HS-27A (cell line): Measurements from ENCODE around the gene SCAPER.
"Not testable (repeated sequence)": the region's sequence is repeated elsewhere in the genome, so short reads cannot be mapped to it uniquely, and the experiment has no call there.

Source experiments
- DNase-seq: peaks from one replicate; pipeline ENCODE4 v3.0.0-alpha.2; 2012; ENCODE audit warnings: low read depth, missing footprints

The SCAPER gene

DNA sequence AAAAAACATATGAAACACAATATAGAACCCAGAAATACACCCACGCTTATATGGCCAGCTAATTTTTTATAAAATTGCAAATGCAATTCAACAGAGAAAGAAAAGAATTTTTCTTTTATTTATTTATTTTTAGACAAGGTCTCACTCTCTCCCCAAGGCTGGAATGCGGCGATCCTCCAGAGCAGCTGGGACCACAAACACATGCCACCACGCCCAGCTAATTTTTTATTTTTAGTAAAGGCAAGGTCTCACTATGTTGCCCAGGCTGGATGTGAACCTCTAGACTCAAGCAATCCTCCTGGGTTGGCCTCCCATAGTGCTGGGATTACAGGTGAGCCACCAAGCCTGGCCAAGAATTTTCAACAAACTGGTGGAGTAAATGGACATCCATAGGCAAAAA lies 117.9 kb downstream of the SCAPER start:
- DNase-seq = no peak

DNA sequence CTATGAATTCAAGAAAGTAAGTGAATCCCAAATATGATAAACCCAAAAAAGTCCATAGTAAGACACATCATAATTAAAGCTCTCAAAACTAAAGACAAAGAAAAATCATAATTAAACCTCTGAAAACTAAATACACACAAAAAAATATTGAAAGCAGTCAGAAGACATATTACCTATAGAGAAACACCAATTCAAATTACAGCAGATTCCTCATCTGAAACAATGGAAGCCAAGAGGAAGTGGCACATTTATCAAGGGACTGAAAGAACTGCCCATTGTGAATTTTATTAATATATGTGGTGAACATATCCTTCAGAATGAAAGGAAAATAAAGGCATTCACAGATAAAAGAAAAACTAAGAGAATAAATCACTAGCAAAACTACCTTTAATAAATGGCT lies 128.2 kb downstream of the SCAPER start:
- no peak for DNase-seq

DNA sequence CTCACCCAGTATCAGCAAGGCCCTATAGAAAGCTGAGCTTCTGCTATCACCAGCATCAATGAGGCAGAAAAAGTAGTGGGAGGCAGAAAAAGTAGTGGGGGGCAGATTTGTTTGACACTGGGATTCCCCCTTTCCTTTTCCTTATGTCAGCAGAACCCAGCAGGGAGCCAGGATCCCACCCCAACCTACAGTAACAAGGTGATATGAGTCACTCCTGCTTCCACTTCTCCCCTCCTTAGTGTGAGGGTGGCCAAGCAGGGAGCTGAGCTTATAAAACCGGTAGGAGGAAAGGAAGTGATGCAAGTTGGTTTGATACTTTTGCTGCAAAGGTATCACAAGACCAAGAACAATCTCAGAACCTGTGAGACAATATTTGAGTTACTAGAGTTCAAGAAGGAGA lies 128.7 kb downstream of the SCAPER start:
- DNase-seq = no peak

DNA sequence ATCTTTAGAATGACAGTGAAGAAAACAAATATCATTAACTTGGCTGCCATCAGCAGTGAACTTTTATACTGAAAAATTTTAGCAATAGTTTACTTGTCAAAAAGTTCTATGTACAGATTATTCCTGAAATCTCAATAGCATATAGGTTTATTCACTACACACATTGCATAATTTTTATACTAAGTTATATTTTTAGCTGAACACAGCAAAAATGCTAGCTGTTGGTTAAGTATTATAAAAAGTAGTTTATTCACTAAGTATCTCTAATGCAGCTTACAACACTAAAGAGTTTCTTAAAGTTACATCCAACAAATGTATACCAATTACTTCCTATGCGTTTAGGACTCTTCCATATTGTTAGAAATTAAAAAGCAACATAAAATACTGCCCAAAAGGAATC lies 131.9 kb downstream of the SCAPER start:
- DNase-seq = no peak

DNA sequence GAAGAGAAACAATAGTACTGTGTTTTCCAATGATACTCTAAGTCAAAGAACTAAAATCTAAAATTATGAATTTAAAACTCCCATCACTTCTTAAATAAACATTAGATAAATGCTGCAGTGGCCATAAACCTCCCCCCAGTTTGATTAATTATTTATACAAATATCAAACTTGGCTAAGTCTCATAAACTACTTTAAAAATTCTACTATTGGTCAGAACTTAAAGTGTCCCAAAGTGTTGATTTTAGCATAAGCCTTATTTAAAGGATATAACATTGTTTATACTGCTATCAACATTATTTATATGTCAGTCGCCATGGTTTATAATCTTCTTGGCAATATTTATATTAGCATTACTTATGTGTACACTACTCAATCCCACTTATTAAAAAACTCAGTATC lies 132.4 kb downstream of the SCAPER start:
- no peak for DNase-seq

DNA sequence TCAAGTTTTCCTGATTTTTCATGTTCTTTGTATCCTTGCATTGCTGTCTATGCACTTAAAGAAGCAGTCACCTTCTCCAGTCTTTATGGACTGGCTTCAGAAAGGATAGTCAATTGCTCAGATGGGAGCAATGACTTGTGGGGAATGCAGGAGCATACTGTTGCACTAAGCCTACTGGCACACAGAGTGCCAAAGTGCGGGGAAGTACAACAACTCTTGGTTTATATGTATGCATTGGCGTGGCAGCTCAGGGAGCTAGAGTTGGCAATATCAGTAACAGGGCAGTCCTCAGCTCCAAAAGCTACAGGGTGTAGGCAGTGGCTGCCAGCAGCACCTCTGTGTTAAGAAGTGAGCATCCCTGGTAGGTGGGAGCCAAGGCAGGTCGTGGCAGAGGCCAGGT lies 141.1 kb downstream of the SCAPER start:
- no peak for DNase-seq

DNA sequence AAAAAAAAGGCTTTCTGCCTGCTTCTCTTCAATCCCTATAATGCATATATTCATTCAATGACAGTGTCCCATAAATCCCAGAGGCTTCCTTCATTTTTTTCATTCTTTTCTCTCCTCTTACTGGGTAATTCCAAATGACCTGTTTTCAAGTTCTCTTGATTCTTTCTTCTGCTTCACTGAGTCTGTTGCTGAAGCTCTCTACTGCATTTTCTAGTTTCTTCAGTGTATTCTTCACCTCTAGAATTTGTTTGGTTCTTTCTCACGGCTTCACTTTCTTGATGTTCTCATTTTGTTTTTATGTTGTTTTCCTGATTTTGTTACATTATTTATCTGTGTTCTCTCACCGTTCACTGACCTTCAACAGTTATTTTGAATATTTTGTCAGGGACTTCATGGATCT lies 141.6 kb downstream of the SCAPER start:
- DNase-seq = no peak

DNA sequence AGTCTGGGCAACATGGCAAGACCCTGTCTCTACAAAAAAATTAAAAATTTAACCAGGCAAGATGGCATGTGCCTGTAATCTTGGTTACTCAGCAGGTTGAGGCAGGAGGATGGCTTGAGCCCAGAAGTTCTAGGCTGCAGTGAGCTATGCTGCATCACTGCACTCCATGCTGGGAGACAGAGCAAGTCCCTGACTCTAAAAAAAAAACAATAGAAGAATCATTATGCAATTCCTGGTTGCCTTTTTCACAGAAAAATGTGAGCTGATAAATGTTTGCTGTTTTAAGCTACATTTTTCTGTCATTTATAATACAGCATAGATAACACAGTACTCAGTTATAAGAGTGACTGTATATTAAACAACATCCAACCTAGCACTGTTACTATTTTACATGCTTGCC lies 148.8 kb downstream of the SCAPER start:
- no peak for DNase-seq

DNA sequence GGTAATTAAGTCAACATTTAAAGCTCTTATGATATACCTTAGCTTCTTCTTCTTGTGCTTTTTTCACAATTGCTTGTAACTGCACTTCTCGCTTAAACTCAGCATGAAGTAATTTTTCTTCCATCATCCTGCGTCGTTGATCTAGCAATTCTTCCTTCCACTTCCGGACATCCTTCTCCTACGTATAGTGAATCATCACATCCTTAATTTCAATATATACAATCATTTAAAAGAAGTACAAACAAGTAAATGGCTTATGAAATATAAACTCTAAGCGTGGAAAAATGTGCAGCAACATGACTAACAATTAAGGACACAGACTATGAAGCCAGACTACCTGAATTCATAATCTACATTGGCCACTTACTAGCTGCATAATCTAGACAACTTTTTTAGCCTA lies 151.4 kb downstream of the SCAPER start:
- DNase-seq = no peak

DNA sequence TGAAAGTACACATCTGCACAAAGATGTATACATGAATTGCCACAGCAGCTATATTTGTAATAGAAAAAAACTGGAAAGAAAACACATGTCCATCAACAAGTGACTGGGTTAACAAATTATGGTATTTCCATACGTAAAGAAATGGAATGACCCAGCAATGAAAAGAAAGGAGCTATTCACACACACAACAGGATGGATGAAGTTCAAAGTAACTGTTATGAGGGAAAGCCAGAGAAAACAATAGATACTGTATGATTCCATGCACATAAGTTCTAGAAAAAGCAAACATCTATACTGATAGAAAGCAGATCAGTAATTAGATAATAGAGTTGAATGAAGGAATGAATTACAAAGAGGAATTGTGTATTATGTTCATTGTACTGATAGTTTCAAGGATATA lies 152.0 kb downstream of the SCAPER start:
- DNase-seq = no peak

DNA sequence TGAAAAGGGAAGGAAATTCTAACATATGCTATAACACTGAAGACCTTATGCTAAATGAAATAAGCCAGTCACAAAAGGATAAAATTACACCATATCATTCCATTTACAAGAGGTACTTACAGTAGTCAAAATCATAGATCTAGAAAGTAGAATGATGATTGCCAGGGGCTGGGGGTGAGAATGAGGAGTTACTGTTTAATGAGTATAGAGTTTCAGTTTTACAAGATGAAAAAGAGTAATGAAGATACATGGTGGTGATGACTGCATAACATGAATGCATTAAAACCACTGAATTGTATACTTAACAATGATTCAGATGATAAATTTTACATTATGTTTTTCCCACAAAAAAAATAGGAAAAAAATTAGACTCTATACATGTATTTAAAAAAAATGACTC lies 152.6 kb downstream of the SCAPER start:
- DNase-seq = no peak

DNA sequence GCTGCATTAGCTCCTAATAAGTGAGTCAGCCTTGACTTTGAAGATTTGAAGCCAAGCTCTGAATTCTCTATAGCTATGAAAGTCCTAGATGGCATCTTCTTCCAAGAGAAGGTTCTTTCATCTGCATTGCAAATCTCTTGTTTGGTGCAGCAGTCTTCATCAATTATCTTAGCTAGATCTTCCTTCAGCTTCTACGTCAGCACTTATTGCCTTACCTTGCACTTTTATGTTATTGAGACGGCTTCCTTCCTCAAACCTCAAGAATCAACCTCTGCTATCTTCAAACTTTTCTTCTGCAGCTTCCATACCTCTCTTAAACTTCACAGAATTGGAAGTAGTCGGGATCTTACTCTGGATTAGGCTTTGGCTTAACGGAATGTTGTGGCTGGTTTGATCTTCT lies 167.6 kb downstream of the SCAPER start:
- DNase-seq = no peak

DNA sequence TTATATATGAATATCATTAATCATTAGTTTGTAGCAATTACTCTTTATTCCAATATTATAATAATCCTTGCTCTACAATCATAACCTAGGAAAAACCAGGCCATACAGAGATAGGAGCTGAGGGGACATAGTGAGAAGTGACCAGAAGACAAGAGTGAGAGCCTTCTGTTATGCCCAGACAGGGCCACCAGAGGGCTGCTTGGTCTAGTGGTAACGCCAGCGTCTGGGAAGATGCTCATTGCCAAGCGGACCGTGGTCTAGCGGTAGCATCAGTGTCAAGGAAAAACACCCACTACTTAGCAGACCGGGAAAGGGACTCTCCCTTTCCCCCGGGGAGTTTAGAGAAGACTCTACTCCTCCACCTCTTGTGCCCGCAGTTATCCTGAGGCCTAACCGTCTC lies 172.8 kb downstream of the SCAPER start:
- not testable (repeated sequence) for DNase-seq

DNA sequence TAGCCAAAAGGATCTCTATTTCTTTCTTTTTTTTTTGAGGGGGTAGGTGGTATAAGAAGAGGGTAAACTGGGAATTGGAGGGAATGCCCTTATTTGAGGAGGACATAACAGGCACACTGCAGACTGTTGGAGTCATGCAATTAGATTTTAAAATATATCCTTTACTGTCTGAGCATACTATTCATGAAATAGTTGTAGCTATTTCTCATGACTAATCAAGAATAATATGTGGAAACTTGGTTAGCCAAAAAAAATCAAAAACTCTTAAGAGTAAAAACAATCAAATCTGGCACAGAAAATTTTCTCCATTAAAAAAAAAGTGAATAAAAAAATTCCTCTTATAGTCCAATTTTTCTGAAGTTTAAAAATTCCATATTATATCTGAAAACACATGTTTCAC lies 174.9 kb downstream of the SCAPER start:
- no peak for DNase-seq

DNA sequence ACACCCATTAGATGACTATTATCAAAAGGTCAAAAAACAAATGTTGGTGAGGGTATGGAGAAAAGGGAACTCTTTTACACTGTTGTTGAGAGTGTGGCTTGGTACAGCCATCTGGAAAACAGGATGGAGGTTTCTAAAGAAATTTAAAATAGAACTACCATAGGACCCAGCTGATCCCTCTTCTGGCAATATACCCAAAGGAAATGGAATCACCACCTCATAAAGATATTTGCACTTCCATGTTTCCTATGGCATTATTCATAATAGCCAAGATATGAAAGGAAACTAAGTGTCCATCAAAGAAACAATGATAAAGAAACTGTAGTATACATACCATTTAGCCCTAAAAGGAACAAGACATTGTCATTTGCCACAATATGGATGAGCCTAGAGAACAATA lies 186.3 kb downstream of the SCAPER start:
- no peak for DNase-seq

DNA sequence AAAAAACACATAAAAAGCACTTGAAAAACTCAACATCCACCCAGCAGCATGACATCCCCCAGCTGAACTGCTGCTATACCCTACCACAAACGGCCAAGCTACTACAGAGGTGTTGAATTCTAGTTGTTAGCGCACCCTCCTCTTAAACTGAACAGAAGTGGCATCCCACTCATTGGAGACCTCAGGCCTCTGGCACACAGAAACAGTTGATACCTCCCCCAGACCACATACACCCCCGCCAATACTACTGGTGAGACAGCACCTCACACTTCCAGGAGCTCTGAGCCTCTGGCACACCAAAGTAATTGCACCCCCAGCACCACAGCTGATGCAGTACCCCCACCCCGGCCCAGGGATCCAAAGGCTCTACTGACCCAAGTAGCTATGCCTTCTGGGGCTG lies 190.2 kb downstream of the SCAPER start:
- no peak for DNase-seq

DNA sequence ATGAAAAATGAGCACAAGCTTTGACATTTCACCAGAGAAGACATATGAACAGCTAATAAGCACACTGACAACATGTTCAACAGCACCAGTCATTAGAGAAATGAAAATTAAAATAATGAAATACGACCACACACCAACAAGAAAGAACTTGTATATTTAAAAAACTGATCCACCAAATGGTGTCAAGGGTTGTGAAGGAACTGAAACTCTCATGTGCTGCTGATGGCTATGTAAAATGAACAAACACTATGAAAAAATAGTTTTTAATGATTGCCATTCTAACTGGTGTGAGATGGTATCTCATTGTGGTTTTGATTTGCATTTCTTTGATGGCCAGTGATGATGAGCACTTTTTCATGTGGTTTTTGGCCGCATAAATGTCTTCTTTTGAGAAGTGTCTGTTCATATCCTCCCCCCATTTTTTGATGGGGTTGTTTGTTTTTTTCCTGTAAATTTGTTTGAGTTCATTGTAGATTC lies 193.8 kb downstream of the SCAPER start:
- no peak for DNase-seq

DNA sequence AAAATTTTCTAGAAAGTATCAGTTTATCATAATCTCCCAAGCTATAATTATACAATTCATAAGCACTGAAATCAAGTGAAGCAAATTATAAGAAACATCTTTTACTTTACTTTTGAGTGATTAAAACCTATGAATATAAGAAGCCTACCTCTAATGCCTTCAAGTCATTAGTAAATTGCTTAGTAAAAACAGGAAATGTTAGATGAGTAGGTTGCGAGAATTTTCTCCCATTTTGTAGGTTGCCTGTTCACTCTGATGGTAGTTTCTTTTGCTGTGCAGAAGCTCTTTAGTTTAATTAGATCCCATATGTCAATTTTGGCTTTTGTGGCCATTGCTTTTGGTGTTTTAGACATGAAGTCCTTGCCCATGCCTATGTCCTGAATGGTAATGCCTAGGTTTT lies 201.1 kb downstream of the SCAPER start:
- not testable (repeated sequence) for DNase-seq

DNA sequence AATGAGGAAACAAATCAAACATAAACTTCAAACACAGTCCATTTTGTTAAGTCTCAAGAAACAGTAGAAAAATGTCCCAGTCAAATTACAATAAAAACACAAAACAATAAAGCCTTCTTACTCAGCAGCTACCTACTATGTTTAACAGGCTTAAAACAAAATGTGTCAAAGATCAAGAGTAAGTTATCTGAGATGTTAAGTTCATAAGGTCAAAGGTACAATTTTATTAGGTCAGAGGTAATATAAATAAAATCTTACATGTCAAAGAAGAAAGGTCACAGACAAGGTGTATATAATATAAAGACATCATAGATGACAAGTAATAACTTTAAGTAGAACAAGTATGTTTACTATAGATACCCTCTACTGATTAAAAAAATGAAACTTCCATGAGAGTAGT lies 208.3 kb downstream of the SCAPER start:
- no peak for DNase-seq

DNA sequence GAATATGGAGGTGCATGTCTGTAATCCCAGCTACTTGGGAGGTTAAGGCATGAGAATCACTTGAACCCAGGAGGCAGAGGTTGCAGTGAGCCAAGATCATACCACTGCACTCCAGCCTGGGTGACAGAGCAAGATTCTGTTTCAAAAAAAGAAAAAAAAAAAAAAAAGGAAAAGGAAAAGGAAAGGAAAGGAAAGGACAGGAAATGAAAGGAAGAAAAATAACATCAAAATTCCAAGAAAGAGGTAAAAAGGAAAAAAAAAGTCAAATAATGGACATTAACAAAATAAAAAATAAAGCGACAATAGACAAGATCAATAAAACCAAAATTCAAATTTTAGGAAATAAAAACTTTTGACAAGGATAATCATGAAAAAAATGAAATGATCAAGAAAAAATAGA lies 212.6 kb downstream of the SCAPER start:
- not testable (repeated sequence) for DNase-seq

DNA sequence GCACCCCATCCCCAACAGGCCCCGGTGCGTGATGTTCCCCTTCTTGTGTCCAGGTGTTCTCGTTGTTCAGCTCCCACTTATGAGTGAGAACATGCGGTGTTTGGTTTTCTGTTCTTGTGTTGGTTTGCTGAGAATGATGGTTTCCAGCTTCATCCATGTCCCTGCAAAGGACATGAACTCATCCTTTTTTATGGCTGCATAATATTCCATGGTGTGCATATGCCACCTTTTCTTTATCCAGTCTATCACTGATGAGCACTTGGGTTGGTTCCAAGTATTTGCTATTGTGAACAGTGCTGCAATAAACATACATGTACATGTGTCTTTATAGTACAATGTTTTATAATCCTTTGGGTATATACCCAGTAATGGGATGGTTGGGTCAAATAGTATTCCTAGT lies 217.5 kb downstream of the SCAPER start:
- not testable (repeated sequence) for DNase-seq

DNA sequence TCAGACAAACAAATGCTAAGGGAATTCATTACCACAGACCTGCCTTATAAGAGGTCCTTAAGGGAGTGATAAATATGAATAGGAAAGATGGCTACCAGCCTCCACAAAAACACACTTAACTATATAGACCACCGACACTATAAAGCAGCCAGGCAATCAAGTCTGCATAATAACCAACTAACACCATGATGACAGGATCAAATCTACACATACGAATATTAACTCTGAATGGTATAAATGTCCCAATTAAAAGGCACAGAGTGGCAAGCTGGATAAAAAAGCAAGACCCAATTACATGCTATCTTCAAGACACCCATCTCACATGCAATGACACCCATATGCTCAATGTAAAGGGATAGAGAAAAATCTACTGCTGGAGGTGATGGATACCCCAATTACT lies 221.1 kb downstream of the SCAPER start:
- DNase-seq = no peak

DNA sequence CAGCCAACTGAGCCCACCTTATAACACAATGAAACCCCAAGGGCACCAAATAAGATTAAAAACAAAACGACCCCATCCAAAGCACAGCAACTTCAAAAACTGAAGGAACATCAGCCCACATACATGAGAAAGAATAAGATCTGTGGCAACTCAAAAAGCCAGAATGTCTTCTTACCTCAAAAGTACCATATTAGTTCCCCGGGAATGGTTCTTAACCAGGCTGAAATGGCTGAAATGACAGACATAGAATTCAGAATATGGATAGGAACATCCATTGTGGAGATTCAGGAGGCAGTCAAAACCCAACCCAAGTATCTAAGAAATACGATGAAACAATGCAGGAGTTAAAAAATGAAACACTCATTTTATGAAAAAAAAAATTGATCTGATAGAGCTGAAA lies 222.3 kb downstream of the SCAPER start:
- DNase-seq = no peak

DNA sequence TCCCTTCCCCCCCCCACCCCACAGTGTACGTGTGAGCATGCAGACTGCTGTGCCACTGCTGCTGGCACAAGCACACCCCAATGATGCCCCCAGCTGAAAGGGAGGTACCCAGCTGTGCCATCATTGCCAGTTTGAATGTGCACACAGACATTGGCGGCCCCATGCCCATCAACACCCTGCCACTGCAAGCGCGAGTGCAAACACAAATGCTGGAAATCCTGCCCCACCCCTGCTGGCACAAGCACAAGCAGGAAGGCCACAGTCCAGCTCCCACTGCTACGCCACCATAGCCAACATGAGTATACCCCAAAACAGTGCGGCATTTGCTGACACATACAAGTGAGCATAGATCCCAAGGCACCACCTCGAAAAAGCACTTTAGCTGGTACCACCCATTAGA lies 222.9 kb downstream of the SCAPER start:
- DNase-seq = no peak

DNA sequence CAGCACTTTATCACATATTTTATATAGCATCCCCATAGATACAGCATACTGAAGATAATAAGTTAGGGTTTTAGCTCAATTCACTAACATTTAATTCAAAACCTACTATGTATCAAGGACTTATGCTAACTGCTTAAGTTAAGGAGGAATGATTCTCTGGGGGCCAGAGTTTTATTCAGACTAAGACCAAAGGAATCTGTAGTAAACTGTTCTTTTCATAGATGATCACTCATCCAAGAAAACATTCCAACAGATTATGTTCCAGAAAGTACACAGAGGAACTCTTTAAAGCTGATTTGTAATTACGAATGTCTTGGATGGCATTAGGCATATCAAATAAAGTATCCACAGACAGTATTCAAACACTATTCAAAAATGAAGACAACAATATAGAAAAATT lies 226.4 kb downstream of the SCAPER start:
- DNase-seq = no peak
